Transverse colon (tissue), 4 donors: ENCODE results near the gene IL23A.

ENCODE experiments used
- CTCF ChIP-seq, 5 experiments: fragments of 200-600 bp in 3 of 5; fragments of 450-650 bp in 2 of 5; sonication (generic) in 3 of 5; IDR thresholded peaks; 1 replicate in 2 of 5; 2 replicates in 3 of 5; pipeline ENCODE4 v1.5.1; 2016 to 2017; ENCODE audit warnings: antibody characterized with exemption in 5 of 5, inconsistent platforms in 3 of 5, mild to moderate bottlenecking in 2 of 5, moderate library complexity in 1 of 5
- POLR2A ChIP-seq: fragments of 450-650 bp; IDR thresholded peaks from one replicate; pipeline ENCODE4 v1.6.1; 2016; ENCODE audit warnings: antibody characterized with exemption, mild to moderate bottlenecking, moderate library complexity
- POLR2AphosphoS5 ChIP-seq, 3 donors: sonication (generic); formaldehyde crosslinking; IDR thresholded peaks; one replicate each; pipeline ENCODE4 v1.6.1; 2016; ENCODE audit warnings: antibody characterized with exemption in 3 of 3

DNA sequence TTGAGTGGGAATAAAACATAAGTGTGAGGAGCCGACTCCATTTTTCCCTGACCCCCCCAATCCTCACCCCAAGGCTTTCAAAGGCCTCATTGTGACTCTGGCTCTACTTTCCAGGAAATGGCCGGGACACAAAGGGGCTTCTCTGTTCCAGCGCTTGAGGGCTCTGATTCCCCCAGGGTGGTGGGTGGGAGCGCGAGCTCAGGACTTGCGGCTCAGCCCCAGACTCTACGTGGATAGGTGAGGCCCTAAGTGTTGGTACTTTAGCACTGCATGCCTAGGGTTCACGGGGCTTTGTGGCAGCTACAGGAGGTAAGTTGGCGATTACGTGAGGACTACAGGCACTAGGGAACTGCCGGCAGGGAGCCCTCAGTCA, 23.4 kb upstream of the IL23A start:
- no peak for TF ChIP-seq CTCF (IDR thresholded peaks at IDR 0.05)
- no peak for TF ChIP-seq POLR2A
- TF ChIP-seq POLR2AphosphoS5 (IDR thresholded peaks at IDR 0.05), result no peak
